ENCODE results near the gene C5orf15. TPM values are rescaled to one million over a fixed set of nuclear protein-coding genes. Genes with fewer than 3 reads are reported as not detected.
A peak's percentile ranks its signal among the peaks of the same experiment; 100 is the strongest.

The C5orf15 gene
- total RNA-seq, 2 experiments from 2014 or later: 19.2 to 21.3 TPM

DNA sequence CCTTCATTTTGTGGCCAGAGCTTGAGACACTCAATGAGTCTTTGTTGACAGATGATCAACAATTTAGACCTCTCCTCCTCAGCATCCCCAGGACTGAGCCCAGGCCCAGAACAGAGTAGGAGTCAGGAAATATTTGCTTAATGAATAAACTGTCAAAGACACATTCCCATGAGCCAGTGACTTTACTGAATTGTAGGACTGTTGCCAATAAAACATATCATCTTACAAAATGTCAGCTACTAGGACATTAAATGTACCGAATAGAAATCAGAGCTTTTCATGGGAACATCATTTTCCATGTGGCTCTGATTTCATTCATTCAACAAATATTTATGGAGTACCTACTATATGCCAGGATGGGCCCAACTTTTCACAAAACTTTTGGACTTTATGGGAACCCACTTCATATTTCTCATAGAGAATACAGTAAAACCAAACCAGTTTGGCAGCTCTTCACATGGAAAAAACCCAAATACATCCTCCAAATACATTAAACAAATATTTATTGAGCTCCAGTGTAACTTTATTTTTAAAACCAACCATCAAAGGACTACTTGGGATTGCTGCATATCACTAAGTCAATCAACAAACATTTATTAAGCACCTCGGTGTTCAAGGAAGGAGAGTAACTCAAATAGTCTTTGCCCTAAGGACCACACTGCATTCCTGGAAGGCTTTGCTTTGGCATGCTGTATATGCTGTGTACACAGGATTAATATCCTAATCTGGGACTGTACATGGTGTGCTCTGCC, 24.9 kb upstream of the C5orf15 start:
- H3K36me3 Mint-ChIP-seq (ENCODE audit: low read depth): peaks cover 33% of the 10 kb centered on the region
- no peaks in the 10 kb centered on the region for H3K27me3 Mint-ChIP-seq (ENCODE audit: low read depth)
- POLR2A ChIA-PET: no interaction called here
- ATAC-seq: no peak
- H3K4me3 Mint-ChIP-seq: no peak overlapping the region
- DNase-seq: no peak
- CTCF ChIA-PET: interaction anchor here (1.0 to 3.1 kb wide), 8 partner anchors 9 to 585 kb away, joined by 3 to 13 read pairs (median 4); partner anchors contain the start of gene VDAC1
- H3K27ac Mint-ChIP-seq: peak overlapping the region; percentile 34
- H3K4me1 Mint-ChIP-seq (ENCODE audit: low read depth): peaks cover 36% of the 10 kb centered on the region
- no peaks in the 10 kb centered on the region for H3K9me3 Mint-ChIP-seq (ENCODE audit: insufficient read depth)

DNA sequence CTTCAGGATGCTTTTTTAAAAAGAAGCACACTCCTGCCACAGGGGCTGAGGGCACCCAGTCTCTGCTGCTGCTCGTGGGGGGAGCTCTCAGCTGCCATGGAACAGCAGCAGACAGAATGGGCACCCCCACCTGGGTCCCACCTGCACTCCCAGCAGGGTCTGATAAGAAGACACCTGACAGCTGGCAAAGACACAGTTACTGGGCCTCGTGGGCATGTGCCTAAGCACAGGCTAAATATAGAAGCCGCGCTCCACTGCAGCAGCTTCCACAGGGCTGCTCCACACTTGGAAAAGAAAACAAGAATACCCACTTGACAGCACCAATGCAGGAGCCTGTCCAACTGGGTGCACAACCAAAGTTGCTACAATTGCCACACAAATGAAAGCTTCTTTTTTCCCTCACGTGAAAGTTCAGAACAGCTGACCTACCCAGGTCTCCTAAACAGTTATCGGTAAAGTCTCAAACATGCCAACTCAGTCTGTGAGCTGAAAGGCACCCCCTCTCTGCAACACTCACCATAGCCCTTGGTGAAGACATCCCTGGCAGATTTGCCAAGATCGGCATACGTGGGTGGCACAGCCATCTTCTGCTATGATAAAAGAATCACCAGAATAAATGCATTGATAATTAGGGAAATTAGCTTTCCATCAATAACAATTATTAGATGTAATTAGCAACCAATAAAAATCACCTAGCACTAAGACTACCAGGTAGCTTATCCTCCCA, 24.2 kb upstream of the C5orf15 start:
- ATAC-seq: no peak
- H3K4me1 Mint-ChIP-seq (ENCODE audit: low read depth): peaks cover 34% of the 10 kb centered on the region

GRCh38 chr5:133991171-133991910, 22.9 kb upstream of the C5orf15 start:
- ATAC-seq: no peak
- Mint-ChIP-seq H3K36me3 (ENCODE audit: low read depth) (peaks cover 45% of the 10 kb centered on the region), H3K9me3 (ENCODE audit: insufficient read depth) (no peaks in the 10 kb centered on the region), H3K4me1 (ENCODE audit: low read depth) (peaks cover 26% of the 10 kb centered on the region), H3K27me3 (ENCODE audit: low read depth) (no peaks in the 10 kb centered on the region), H3K27ac (no peak overlapping the region), H3K4me3 (no peak overlapping the region)
- ChIA-PET CTCF (interaction anchor here (1.1 to 1.3 kb wide), 2 partner anchors 12 to 35 kb away, joined by 3 to 10 read pairs; no protein-coding TSS in a partner anchor), POLR2A (no interaction called here)
- no peak for DNase-seq

More for the DNA sequence above, 24.2 kb upstream of the C5orf15 start:
- Mint-ChIP-seq H3K27me3 (ENCODE audit: low read depth) (no peaks in the 10 kb centered on the region), H3K4me3 (no peak overlapping the region), H3K9me3 (ENCODE audit: insufficient read depth) (no peaks in the 10 kb centered on the region), H3K36me3 (ENCODE audit: low read depth) (peaks cover 37% of the 10 kb centered on the region), H3K27ac (no peak overlapping the region)
- CTCF ChIA-PET: interaction anchor here (1.0 to 3.1 kb wide), 9 partner anchors 8 to 586 kb away, joined by 3 to 13 read pairs (median 5); partner anchors contain the start of gene VDAC1
- DNase-seq: no peak
- POLR2A ChIA-PET: no interaction called here

- peaks cover 16% of the 10 kb centered on the region for H3K4me1 Mint-ChIP-seq (ENCODE audit: low read depth)
- ChIA-PET CTCF (interaction anchor here (0.8 kb wide), 1 partner anchor 9 kb away, joined by 3 read pairs; no protein-coding TSS in a partner anchor), POLR2A (no interaction called here)
- H3K9me3 Mint-ChIP-seq (ENCODE audit: insufficient read depth): no peaks in the 10 kb centered on the region
- DNase-seq (no peak), ATAC-seq (no peak)
- no peak overlapping the region for H3K27ac Mint-ChIP-seq
- no peak overlapping the region for H3K4me3 Mint-ChIP-seq
- H3K36me3 Mint-ChIP-seq (ENCODE audit: low read depth): peaks cover 52% of the 10 kb centered on the region
- H3K27me3 Mint-ChIP-seq (ENCODE audit: low read depth): no peaks in the 10 kb centered on the region
Measured at GRCh38 chr5:133990396-133990795, 22.0 kb upstream of the C5orf15 start.

DNA sequence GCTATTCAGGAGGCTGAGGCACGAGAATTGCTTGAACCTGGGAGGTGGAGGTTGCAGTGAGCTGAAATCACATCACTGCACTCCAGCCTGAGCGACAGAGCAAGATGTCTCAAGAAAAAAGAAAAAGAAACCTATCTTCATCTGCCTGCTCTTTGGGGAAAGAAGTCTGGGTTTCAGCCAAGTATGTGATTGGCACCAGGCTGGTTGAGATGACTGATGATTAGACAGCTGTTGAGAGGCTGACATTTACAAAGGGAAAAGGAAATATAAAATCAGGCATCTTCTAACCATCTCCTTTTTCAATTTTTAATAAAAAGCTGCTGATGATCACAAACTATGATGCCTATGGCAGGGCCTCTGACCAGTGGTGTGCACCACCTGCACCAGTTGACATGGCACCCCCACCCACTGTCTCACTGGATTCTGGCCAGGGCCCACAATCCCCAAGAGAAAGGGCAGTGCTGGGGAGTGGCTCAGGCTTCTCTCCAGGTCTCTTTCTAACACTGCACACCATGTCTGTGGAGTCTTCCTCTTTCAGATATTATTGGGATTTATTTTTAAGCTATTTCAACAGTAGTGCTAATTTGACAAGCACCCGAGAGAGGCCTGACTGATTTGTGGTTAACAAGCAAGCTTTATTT, 17.2 kb upstream of the C5orf15 start:
- Mint-ChIP-seq H3K36me3 (ENCODE audit: low read depth) (peaks cover 57% of the 10 kb centered on the region), H3K4me1 (ENCODE audit: low read depth) (peaks cover 8% of the 10 kb centered on the region), H3K27me3 (ENCODE audit: low read depth) (no peaks in the 10 kb centered on the region), H3K9me3 (ENCODE audit: insufficient read depth) (no peaks in the 10 kb centered on the region), H3K27ac (no peak overlapping the region), H3K4me3 (no peak overlapping the region)
- no peak for ATAC-seq
- POLR2A ChIA-PET: interaction anchor here (1.2 to 1.3 kb wide), 2 partner anchors 239 to 934 kb away, joined by 3 to 4 read pairs; partner anchors contain the start of gene HSPA4
- CTCF ChIA-PET: interaction anchor here (0.7 to 1.4 kb wide), 3 partner anchors 8 to 13 kb away, joined by 3 to 4 read pairs (median 3); no protein-coding TSS in a partner anchor
- no peak for DNase-seq

- peaks cover 9% of the 10 kb centered on the region for H3K4me1 Mint-ChIP-seq (ENCODE audit: low read depth)
- H3K4me3 Mint-ChIP-seq: no peak overlapping the region
- peaks cover 53% of the 10 kb centered on the region for H3K36me3 Mint-ChIP-seq (ENCODE audit: low read depth)
- ChIA-PET POLR2A (no interaction called here), CTCF (interaction anchor here (0.6 to 1.6 kb wide), 3 partner anchors 13 to 56 kb away, joined by 3 to 5 read pairs (median 3); no protein-coding TSS in a partner anchor)
- no peak overlapping the region for H3K27ac Mint-ChIP-seq
- no peak for ATAC-seq
- no peaks in the 10 kb centered on the region for H3K27me3 Mint-ChIP-seq (ENCODE audit: low read depth)
- no peaks in the 10 kb centered on the region for H3K9me3 Mint-ChIP-seq (ENCODE audit: insufficient read depth)
- DNase-seq: no peak
Measured at GRCh38 chr5:133983674-133984073, 15.2 kb upstream of the C5orf15 start.

- DNase-seq: no peak
- POLR2A ChIA-PET: interaction anchor here (0.6 kb wide), 1 partner anchor 255 kb away, joined by 4 read pairs; no protein-coding TSS in a partner anchor
- CTCF ChIA-PET: interaction anchor here (0.6 to 5.7 kb wide), 9 partner anchors 9 to 558 kb away, joined by 3 to 56 read pairs (median 3); partner anchors contain the start of gene C5orf15
- peaks cover 17% of the 10 kb centered on the region for H3K4me1 Mint-ChIP-seq (ENCODE audit: low read depth)
- ATAC-seq: peak; percentile 47
- peak overlapping the region; percentile 45 for H3K27ac Mint-ChIP-seq
- peaks cover 52% of the 10 kb centered on the region for H3K36me3 Mint-ChIP-seq (ENCODE audit: low read depth)
- no peaks in the 10 kb centered on the region for H3K27me3 Mint-ChIP-seq (ENCODE audit: low read depth)
- no peaks in the 10 kb centered on the region for H3K9me3 Mint-ChIP-seq (ENCODE audit: insufficient read depth)
- no peak overlapping the region for H3K4me3 Mint-ChIP-seq
Measured at GRCh38 chr5:133981714-133982113, 13.3 kb upstream of the C5orf15 start.

DNA sequence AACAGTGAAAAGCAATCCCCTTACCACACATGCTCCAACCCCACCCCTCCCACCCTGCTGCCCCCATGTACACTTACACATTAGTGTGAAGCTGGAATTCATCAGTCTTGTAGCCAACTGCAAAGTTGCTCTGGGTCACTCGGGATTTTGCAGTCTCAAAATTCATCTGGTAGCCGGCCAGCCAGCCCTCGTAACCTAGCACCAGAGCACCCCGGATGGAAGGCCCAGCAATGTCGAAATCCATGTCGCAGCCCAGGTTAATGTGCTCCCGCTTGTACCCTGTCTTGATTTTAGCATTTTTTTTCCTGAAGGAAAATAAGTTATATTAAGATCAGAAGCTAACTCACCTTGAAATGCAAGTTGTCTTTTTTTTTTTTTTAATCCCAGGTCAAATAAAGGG, 12.2 kb upstream of the C5orf15 start:
- Mint-ChIP-seq H3K27me3 (ENCODE audit: low read depth) (no peaks in the 10 kb centered on the region), H3K27ac (no peak overlapping the region), H3K4me1 (ENCODE audit: low read depth) (peaks cover 17% of the 10 kb centered on the region), H3K4me3 (no peak overlapping the region), H3K9me3 (ENCODE audit: insufficient read depth) (no peaks in the 10 kb centered on the region), H3K36me3 (ENCODE audit: low read depth) (peaks cover 48% of the 10 kb centered on the region)
- ChIA-PET POLR2A (interaction anchor here (1.2 kb wide), 1 partner anchor 23 kb away, joined by 4 read pairs; no protein-coding TSS in a partner anchor), CTCF (interaction anchor here (1.1 to 5.7 kb wide), 11 partner anchors 8 to 557 kb away, joined by 3 to 56 read pairs (median 6); partner anchors contain the start of genes C5orf15 and VDAC1)
- ATAC-seq (no peak), DNase-seq (no peak)

GRCh38 chr5:133978943-133979342, 10.5 kb upstream of the C5orf15 start:
- POLR2A ChIA-PET: interaction anchor here (0.7 to 1.0 kb wide), 2 partner anchors 718 to 869 kb away, joined by 3 to 4 read pairs; no protein-coding TSS in a partner anchor
- Mint-ChIP-seq H3K36me3 (ENCODE audit: low read depth) (peaks cover 50% of the 10 kb centered on the region), H3K27ac (no peak overlapping the region)

DNA sequence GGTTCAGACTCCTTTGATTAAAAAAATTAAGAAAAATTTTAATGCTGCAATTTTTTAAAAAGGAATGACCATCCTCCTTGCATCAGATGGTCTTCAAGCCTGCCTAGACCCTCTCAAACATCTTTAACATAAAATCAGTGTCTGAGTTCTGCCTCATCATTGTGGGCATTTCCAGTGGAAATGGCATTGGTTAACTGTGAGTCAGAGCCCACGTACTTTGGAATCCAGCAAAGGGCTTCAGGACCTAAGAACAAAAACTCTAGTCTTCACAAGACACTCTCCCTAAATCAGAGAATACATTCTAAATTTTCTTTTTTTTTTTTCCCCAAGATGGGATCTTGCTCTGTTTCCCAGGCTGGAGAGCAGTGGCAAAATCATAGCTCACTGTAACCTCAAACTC, 9.4 kb upstream of the C5orf15 start:
- ChIA-PET CTCF (interaction anchor here (1.6 to 5.7 kb wide), 5 partner anchors 8 to 109 kb away, joined by 3 to 56 read pairs (median 10); partner anchors contain the start of gene C5orf15), POLR2A (no interaction called here)
- H3K36me3 Mint-ChIP-seq (ENCODE audit: low read depth): peaks cover 55% of the 10 kb centered on the region
- H3K27ac Mint-ChIP-seq: peak overlapping the region; percentile 68
- ATAC-seq (no peak), DNase-seq (no peak)
- no peaks in the 10 kb centered on the region for H3K9me3 Mint-ChIP-seq (ENCODE audit: insufficient read depth)
- H3K4me1 Mint-ChIP-seq (ENCODE audit: low read depth): peaks cover 17% of the 10 kb centered on the region
- H3K27me3 Mint-ChIP-seq (ENCODE audit: low read depth): no peaks in the 10 kb centered on the region
- H3K4me3 Mint-ChIP-seq: no peak overlapping the region

More at GRCh38 chr5:133978943-133979342, 10.5 kb upstream of the C5orf15 start:
- CTCF ChIA-PET: interaction anchor here (0.6 to 5.7 kb wide), 11 partner anchors 9 to 552 kb away, joined by 3 to 56 read pairs (median 4); partner anchors contain the start of gene C5orf15
- DNase-seq: no peak
- no peaks in the 10 kb centered on the region for H3K27me3 Mint-ChIP-seq (ENCODE audit: low read depth)
- H3K9me3 Mint-ChIP-seq (ENCODE audit: insufficient read depth): no peaks in the 10 kb centered on the region
- H3K4me3 Mint-ChIP-seq: no peak overlapping the region
- peaks cover 17% of the 10 kb centered on the region for H3K4me1 Mint-ChIP-seq (ENCODE audit: low read depth)
- no peak for ATAC-seq

Data from activated CD8-positive, alpha-beta T cell treated with anti-CD3 and anti-CD28 coated beads, Interleukin-2, amount 10 ng/mL, durations not matched to agents 7 days and 5 days (primary cell).